Superior temporal gyrus (tissue), 1 donor: Measurements from ENCODE around the gene GRK6.
"Not testable (repeated sequence)": the region's sequence is repeated elsewhere in the genome, so short reads cannot be mapped to it uniquely, and the experiment has no call there.

Experiments
- DNase-seq: peaks from one replicate; pipeline ENCODE4 v3.0.0-alpha.2; 2016; ENCODE audit errors: extremely low spot score

The GRK6 gene

DNA sequence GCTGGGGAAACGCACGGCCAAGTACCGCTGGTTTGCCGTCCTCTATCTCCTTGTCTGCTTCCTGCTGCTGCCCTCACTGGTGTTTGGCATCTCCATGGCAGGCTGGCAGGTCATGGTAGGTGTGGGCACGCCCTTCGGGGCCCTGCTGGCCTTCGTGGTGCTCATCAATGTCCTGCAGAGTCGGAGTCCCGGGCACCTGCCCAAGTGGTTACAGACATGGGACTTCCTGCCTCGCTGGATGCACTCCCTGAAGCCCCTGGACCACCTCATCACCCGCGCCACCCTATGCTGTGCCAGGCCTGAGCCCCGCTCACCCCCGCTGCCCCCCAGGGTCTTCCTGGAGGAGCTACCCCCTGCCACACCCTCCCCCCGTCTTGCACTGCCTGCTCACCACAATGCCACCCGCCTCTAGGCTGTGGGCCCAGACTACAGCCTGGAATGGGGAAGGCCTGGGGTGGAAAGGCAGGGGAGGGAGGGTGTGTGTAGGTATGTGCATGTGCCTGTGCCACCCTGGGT is 28.5 kb upstream of the GRK6 start:
- DNase-seq, result no peak

DNA sequence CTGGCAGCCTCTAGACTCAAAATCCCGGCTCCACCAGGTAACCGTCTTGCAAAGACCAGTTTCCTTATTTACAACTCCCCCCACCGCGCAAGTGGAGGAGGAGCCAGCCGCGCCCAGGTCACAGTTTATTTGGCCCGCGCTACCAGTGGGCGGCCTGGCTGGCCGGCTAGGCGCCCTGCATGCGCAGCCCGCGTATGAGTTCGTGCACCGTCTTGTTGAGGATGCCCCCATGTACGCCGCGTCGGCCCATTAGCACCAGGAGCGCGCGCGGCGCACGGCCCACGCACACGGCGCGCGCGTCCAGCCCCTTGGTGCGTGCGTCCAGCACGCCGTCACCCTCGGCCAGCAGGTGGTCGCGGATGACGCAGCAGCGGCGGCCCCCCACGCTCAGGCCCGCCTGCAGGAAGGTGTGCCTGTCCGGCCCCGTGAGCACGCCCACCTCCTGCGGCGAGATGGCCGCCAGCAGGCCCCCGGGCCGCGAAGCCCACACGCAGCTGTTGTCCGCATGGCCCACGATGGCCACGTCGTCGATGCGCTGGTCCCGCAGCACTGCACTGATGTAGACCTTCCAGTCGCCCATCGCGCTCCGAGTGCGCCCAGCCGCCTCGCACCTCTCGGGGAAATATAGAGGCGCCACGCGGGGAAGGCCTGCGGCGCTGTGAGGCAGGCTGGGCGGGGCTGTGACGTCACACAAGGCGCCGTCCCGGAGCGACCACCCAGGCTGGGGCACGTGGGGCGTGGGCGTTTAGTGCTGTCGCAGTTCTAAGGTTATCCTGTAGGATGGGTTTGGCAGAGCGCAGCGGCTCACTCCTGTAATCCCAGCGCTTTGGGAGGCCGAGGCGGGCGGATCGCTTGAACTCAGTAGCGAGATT is 26.2 kb upstream of the GRK6 start, which contains the start of gene PFN3:
TSS of gene PFN3 (minus strand) at position 665 of the 872 bp plus-strand sequence. CDS start at position 580, 85 bp downstream.
- DNase-seq, result no peak

DNA sequence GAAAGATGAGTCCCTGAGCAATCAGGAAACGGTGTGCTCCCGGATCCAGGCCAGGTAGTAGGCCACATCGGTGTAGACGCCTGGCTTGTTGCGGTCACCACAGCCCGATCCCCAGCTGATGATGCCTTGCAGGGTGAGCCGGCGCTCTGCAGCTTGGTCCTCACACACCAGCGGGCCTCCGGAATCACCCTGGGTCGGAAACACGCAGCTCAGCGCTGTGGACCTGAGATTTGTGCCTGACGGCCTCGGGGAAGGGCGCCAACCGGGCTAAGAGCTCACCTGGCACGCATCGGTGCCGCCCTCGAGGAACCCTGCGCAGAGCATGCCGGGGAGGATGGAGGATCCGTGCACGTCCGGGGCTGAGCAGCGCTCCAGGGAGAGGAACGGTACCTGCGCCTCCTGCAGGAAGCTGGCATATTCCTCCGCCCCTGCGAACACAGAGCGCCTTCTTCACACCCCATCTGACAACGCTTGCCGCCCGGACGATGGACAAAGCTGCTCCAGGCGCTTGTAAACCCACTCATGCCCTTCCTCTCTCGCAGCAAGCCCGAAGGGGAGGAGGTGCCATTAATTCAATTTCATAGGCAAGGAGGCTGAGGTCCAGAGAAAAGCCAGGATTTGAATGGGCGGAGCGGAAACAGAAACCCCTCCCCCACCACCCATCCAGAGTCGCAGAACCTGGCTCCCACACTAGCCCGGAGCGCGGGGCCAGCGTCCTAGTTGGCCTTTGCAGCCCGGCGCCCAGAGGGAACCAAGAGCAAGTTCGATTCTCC is 24.0 kb upstream of the GRK6 start:
- no peak for DNase-seq

DNA sequence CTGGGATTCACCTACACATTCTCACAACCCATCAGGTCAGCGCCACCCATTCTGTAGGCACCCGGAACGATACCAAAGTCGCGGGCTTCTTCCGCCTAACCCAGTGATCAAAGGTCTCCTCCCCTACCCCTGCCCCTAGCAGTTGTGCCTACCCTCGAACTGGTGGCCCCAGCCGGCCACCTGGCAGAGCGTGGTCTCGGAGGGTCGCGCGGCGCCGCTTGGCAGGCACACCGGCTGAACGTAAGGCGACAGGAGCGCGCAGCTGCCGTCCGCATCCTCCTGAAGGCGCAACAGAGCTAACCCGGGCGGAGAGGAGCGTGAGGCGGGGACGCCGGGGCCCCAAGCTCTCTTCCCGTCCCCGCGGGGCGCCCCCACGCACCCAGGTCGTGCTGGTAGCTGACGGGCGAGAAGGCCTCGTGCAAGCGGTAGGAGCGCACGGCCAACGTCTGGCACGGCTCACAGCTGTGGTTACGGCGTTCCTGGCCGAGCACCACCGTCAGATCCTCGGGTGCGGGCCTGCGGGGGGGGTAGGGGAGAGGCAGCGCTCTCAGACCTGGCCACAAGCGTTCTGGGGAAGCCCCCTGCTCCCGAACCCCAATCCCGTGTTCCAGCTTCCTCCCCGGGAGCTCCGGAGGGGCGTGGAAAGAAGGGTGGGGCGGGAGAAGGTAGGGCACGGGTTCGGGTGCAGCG is 23.2 kb upstream of the GRK6 start:
- DNase-seq, result no peak

DNA sequence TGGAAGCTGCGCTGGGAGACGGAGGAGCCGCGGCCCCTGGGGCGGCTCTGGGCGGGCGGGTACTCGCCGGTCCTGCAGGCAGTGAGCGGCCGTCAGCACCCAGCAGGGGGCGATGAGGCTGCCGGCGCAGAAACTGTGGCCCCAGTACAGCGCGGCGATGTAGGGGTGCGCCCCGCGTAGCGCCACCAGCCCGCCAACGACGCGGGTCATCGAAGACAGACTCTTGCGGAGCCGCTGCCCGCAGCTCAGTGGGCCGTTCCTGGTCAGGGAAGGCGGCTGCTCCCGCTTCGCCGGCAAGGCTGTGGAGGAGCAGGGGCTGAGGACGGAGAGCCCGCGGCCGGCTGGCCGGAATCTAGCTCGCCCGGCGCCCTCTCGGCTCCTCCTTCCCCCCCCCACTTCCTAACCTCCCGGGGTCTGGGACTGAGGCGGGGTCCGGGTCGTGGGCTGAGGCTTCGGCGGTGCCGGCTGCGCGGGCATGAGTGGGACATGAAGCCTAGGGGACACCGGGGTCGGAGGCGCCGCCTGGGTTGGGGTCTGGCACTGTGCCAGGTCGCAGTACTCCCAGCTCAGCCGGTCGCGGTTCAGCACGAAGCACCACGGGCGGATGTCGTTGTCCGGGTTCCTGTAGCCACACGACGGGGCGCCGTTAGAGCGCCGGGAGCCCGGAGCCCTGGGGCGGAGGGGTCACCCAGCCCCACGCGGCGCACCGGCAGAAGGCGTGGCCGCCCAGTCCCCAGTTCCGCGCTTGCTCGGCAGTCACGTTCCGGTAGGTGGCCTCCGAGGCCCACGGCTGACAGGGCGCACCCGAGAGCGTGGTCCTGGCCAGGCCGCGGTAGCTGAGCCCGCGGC is 22.5 kb upstream of the GRK6 start:
- peak; percentile 70 for DNase-seq

DNA sequence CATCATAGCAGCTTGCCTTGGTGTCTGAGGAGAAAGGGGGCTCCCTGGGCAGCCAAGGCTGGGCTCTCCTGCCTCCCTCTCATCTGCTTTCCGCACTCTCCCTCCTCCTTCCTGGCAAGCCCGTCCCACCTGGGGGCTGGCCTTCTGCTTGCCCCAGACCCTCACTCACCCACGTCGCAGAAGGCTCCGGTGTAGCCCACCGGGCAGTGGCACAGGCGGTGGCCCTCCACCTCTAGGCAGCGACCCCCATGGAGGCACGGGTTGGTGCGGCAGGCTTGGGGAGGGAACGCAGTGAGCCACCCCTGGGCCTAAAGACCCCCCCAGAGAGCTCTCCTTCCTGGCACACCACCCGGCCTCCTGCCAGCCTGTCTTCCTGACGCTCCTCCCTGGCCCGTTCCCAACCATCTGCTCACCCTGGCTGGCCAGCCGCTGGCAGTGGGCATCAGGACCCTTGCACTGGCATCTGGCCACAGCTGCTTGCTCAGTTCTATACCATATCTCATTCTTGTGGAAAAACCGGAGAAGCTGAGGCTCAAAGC is 21.8 kb upstream of the GRK6 start:
- DNase-seq, result no peak

DNA sequence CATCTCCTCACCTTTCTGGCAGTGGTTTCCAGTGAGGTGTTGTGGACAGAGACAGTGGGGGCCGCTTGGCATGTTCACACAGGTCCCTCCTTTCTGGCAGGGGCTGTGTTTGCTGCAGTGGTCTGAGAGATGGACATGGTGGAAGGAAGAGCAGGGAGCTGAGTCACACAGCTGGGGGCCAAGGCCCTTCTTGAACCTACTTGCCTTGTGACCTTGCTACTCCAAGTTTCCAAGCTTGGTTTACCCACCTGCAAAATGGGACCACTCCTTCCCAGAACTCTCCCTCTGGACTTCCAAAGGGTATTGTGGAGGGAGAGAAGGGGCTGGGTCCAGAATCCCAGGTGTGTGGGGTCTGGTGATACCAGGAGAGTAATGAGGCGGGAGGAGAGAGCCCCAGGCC is 21.2 kb upstream of the GRK6 start:
- DNase-seq, result no peak

DNA sequence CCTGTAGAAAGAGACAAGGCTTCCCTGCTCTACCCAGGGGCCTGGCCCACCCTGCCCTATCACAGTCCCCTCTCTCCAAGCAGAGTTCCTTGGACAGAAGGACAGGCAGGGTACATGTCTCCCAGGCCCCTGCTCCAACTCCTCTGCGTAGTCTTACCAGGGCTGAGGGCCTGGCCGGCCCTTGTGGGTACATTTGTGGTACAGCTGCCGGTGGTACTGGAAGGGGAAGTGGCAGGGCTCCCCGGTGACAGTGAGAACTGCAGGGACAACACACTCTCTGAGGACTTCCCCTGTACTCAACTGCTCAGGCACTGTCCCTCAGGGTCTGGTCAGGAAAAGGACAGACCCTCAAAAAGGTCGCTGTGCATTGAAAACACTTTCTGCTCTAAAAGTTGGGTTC is 20.7 kb upstream of the GRK6 start:
- DNase-seq, result no peak

DNA sequence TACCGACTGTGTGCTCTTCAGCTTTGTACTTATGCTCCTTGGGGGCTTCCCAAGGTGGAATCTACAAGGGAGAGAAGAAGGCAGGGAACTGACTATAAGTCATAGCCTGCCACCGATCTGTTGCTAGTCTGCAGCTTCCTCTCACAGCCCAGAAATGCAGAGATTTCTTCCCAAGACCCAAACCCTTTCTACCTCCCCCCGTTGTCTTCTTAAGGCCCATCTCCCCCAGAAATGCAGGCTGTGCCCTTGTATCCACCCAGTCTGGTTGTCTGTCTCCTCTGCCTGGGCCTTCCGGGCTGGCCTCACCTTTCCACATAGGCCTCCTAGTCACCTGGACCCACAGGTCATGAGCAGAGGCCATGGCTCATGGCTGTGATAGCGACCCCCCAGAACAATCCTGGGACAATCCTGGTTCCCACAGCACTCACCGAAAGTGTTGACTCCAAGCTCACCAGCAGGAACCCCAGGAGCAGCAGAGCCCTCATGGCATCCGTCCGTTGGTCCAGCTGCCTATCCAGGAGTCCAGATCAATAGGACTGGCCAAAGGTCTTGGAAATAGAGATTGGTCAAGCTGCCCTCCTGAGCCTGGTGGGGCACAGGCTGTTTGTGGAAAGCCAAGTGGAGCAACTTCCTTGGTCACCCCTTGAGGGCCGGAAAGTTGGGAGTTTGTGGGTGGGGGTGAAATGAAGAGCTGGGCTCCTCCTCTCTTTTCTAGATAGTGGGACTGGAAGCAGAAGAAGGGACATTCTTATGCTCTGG is 17.3 kb upstream of the GRK6 start, which contains the start of gene F12:
TSS of gene F12 (minus strand) at position 522 of the 759 bp plus-strand sequence. CDS start at position 485, 37 bp downstream.
- no peak for DNase-seq

DNA sequence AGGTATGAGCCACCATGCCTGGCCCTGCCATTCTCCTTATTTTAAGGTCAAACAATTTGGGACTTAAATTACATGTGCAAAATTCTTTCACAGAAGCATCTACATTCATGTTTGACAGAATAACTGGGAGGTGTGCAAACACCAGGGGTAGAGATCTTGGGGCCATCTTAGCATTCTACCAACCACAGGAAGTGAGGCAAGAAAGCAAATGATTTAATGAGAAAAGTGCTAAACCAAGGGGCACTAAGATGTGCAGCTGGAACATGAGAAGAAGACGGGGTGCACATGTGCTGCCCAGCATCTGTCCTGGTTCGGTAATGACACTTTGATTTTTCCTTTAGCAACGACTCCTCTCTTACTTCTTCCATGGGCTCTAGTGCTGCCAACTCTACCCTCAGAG is 15.9 kb upstream of the GRK6 start:
- DNase-seq, result no peak

DNA sequence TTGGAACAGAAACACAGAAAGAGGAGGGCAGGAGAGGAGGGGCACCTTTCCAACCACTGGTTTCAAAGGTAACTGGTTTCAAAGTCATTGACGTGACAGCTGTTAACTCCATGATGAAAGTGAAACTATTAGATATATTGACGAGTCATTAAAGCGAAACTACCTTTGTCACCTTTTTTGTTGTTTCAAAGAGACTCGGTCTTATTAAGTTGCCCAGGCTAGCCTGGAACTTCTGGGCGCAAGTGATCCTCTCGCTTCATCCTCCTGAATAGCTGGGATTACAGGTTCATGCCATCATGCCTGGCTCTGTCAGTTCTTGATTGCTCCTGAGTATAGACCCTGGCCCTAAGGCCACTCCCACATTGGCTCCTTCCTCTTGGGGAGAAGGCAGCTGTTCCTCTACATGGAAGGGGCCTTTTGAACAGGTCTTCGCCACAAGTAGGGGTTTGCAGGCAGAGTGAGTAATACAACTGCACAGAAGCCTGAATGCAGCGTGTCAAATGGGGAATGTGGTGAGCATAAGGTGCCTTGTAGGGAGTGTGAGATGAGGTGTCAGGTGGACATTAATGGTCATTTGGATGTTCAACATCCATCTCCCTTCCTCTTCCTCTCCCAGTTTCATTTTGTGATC is 13.8 kb upstream of the GRK6 start:
- DNase-seq, result no peak

DNA sequence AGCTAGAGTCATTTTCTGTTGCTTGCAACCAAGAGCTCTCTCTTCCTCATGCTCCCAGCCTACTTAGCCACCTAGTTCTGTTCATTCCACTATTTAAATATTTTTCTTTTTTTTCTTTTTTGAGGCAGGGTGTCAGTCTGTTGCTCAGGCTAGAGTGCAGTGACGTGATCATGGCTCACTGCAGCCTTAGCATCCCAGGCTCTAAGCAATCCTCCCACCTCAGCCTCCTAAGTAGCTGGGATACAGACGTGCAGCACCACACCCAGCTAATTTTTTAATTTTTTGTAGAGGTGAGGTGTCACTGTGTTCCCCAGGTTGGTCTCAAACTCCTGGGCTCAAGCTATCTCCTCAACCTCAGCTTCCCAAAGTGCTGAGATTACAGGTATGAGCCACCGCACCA is 12.0 kb upstream of the GRK6 start:
- no peak for DNase-seq

DNA sequence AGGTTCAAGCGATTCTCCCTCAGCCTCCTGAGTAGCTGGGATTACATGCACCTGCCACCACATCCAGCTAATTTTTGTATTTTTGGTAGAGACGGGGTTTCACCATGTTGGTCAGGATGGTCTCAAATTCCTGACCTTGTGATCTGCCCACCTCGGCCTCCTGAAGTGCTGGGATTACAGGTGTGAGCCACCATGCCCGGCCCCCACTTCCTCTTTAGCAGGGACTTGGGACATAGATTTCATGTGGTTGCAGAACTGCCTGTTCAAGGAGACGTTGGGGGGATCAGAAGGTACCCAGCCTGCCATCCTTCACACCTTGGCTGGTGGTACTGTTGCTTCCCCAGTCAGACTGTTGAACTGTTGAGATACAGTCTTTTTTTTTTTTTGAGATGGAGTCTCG is 9.4 kb upstream of the GRK6 start:
- not testable (repeated sequence) for DNase-seq

DNA sequence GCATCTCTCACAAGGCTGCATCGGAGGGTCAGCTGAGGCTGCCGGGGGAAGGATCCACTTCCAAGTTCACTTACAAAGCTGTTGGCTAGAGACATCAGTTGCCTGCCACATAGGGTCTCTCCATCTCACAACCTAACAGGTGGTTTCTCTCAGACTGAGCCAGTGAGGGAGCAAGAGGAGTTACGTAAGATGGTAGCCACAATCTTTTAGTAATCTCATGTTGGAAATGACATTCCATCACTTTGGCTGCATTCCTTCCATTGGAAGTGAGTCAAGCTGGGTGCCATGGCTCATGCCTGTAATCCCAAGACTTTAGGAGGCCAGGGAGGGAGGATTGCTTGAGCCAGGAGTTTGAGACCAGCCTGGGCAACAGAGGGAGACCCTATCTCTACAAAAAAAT is 7.4 kb upstream of the GRK6 start:
- no peak for DNase-seq

DNA sequence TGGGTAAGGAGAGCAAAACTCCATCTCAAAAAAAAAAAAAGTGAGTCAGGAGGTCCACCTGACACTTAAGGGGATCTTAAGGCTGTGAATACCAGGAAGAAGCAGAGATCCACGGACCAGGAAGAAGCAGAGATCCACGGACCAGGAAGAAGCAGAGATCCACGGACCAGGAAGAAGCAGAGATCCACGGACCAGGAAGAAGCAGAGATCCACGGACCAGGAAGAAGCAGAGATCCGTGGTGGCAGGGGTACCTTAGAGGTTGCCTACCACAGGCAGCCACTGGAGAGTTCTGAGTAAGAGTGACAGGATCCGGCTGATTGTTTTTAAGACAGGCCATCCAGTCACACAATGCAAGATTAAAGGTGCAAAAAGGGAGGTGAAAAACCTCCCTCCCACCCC is 6.0 kb upstream of the GRK6 start:
- not testable (repeated sequence) for DNase-seq

DNA sequence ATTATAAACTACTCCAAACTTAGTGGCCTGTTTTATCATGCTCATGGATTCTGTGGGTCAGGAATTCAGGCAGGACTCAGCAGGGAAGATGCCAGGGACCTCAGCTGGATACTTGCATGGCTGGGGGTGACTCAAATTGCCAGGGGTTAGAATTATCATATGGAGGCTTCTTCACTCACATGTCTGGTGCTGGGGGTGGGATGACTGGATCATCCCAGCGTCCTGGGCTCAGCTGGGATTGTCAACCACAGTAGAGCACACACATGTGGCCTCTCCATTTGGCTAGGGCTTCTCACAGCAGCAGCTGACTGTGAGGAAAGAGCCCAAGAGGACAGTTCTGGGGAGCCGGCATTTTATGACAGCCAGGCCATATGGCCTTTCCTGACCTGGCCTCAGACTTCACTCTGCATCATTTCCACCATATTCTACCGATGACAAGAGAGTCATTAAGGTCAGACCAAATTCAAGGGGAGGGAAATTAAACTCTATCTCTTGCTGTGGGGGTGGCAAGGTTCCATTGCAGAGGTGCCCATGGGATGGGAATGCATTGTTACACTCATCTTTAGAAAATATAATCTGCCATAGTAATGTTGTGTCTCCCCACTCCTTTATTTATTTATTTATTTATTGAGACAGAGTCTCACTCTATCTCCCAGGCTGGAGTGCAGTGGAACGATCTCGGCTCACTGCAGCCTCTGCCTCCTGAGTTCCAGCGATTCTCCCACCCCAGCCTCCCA is 5.2 kb upstream of the GRK6 start:
- no peak for DNase-seq

DNA sequence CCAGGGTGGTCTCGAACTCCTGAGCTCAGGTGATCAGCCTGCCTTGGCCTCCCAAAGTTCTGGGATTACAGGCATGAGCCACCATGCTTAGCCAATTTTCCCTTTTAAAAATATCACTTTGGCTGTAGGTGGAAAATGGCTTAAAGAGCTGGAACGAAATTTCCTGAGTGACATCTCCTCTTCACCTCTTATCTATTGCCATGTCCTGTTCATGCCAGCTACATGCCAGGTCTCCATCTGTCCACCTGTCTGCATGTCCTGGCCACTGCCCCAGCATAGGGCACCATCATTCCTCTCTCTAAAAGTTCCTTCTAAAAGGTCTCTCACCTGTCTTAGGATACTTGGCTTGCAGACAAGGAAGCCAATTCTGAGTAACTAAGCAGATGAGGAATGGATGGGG is 2.8 kb upstream of the GRK6 start:
- no peak for DNase-seq

DNA sequence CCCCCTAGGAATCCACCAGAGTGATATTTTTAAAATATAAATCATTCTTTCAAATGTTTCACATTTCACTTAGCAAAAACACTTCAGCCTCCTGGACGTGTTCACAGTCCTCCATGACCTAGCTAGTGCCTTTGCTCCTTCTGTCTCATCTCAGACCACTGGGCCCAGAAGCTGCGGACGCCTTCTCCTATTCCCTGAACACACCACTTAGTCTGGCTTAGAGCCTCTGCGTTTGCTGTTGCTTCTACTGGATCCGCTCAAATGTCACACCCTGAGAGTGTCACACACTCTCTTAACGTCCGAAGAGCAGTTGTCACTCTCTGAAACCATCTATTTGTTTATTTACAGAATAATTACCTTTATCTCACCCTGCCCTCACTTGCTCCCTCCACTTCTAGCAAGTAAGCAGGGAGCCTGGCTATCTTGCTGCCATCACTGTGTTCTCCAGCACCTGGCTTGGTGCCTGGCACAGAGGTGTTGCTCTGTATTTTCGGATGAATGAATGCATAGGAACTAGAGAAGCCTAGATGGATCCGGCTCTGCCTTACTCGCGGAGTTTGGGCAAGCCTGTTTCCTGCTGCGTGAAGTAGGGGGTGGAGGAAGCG is 1.2 kb upstream of the GRK6 start:
- no peak for DNase-seq
